ENCODE results near the gene PRKCZ. TPM values are rescaled to one million over a fixed set of nuclear protein-coding genes. Genes with fewer than 3 reads are reported as not detected.

PRKCZ gene
- total and polyA plus RNA-seq, 9 of the 15 experiments (the other 6 are each of a cell fraction or from before 2014, with no cell fraction given), result 0.07 to 3.1 (median 1.3) TPM

DNA sequence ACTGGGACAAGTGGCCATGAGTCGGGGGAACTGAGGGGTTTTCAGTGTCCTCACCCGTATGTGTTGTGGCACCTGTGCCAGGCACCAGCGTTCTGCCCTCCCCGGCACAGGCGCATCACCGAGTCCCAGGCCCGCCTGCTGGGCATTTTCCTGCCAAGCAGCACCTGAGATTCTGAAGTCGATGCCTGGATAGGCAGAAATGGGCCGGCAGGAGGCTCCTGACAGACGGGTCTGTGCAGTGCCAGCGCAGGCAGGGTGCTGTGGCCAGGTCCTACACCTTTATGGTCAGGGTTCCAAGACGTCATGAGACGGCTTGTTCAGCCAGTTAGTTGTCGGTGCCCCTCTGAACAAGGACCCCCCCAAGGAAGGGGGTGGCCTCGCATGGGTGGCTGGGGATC is 133.7 kb downstream of the PRKCZ start:
- Histone ChIP-seq H3K4me3 (no peak overlapping the region), H3K27me3 (ENCODE audit: control insufficient read depth in 2 of 2, insufficient read depth in 2 of 2, low read length in 2 of 2) (no peaks in the 10 kb centered on the region), H3K9me3 (replicated peaks; ENCODE audit: control insufficient read depth, insufficient read depth, low read depth, low read length) (no peaks in the 10 kb centered on the region), H4K20me1 (replicated peaks; ENCODE audit: control insufficient read depth, insufficient read depth, low read length) (no peaks in the 10 kb centered on the region), H3K4me2 (ENCODE audit: insufficient read depth, low read length) (no peak overlapping the region), H3K27ac (ENCODE audit: extremely low read depth, low read depth, low read length) (no peak overlapping the region), H3K36me3 (ENCODE audit: control insufficient read depth, insufficient read depth, low read length) (peaks cover 3% of the 10 kb centered on the region; the same call in 2 of the 3 replicates), H3K4me1 (replicated peaks in 1 of 2; ENCODE audit: control insufficient read depth in 2 of 2, insufficient read depth in 2 of 2, low read length in 2 of 2) (peaks cover 14 to 69% of the 10 kb centered on the region in 2 experiments), H3K9me1 (ENCODE audit: control insufficient read depth, insufficient read depth, low read length) (peaks cover 3% of the 10 kb centered on the region), H3K79me2 (ENCODE audit: control insufficient read depth, insufficient read depth, low read length) (peaks cover 3% of the 10 kb centered on the region; the same call in 1 of the 3 replicates), H2AFZ (ENCODE audit: low read depth, low read length) (no peak overlapping the region), H3K9ac (ENCODE audit: insufficient read depth in 1 of 2, low read depth in 2 of 2, low read length in 2 of 2) (no peak overlapping the region)
- ChIA-PET POLR2A (interaction anchor here (0.6 to 2.2 kb wide), 4 partner anchors 9 to 212 kb away, joined by 3 to 8 read pairs (median 4); no protein-coding TSS in a partner anchor), CTCF (ENCODE audit: low intra/inter-chr PET ratio) (no interaction called here)
- WGBS (ENCODE audit: insufficient coverage, low coverage, missing lambda C conversion rate), result 74% methylated on average over 15 of the region's 15 CpGs
- DNase-seq (ENCODE audit: extremely low read depth in 1 of 4, low spot score in 3 of 4) (no peak), ATAC-seq (no peak), FAIRE-seq (no peak)
- in situ Hi-C loops (cut with MboI), result loop anchor here (25.0 kb wide), 1 partner anchor 353 kb away; the partner anchor contains the start of genes HES5 and PANK4
- intact Hi-C loops (cut with micrococcal nuclease), result no loop called here
- no TSS peak for BruUV-seq (replicated peaks)
- TF ChIP-seq POLR2G (IDR thresholded peaks at IDR 0.05; ENCODE audit: low read depth, low read length) (peak; percentile 51), TCF7L2 (IDR thresholded peaks at IDR 0.05; ENCODE audit: low read depth, low read length) (no peak), POLR3G (IDR thresholded peaks at IDR 0.05; ENCODE audit: extremely low read depth, insufficient read length, insufficient replicate concordance) (no peak), NKRF (IDR thresholded peaks at IDR 0.05; ENCODE audit: borderline replicate concordance) (no peak), CTCF (IDR thresholded peaks at IDR 0.05 in 2 of 3, conservative IDR thresholded peaks at IDR 0.05 in 1 of 3; ENCODE audit: insufficient read depth in 2 of 3, low read depth in 1 of 3, low read length in 3 of 3) (no peak)
